Stimulated activated CD4-positive, alpha-beta T cell treated with anti-CD3 and anti-CD28 coated beads, Interleukin-4, amount 100 ng/mL, for 4 hours (primary cell): ENCODE results near the gene ZBTB17.
"Not testable (repeated sequence)": the region's sequence is repeated elsewhere in the genome, so short reads cannot be mapped to it uniquely, and the experiment has no call there.

Experiments used
- DNase-seq, 2 experiments: peaks; one replicate each; pipeline ENCODE4 v3.0.0-alpha.2; 2020

Gene ZBTB17

GRCh38 chr1:16010837-16011236, 34.9 kb upstream of the ZBTB17 start:
- DNase-seq = no peak

DNA sequence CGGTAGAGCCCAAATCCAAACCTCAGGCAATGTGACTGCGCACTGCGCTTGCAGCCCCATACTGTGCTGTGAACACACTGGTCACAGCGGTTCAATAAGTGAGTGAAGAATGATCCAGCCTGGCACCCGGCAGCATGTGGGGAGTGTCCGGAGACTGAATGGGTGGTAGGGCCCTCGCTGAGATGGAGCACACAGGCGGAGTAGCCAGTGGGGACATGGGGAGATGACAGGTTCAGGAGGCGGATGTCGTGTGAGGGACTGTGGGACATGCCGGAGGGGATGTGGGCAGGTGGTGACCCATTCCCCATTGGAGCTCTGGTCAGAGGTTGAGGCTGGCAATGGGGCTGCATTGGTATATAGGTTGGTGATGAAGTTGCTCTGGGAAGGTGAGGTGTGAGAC, 33.8 kb upstream of the ZBTB17 start:
- DNase-seq = no peak

DNA sequence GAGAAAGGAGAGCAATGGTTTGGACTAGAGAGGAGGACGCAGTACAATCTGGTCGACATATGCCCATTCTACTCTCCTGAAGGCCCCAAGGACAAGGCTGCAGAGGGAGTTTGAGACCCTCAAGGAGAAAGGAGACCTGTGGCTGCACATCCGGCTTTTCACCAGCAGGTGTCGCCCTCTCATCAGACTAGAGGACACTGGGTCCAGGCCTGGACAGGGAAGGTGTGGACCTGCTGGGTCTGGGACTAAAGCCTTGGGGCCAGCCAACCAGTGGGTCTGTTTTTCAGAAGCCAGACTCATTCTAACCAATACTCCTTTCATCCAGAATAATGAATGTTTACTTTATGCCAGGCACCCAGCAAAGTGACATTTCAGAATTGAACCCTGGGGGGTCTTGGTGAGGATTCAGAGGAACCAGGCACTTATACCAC, 33.1 kb upstream of the ZBTB17 start:
- DNase-seq = peak; percentile 60 to 69

GRCh38 chr1:16007671-16008341, 31.9 kb upstream of the ZBTB17 start:
- DNase-seq = no peak

DNA sequence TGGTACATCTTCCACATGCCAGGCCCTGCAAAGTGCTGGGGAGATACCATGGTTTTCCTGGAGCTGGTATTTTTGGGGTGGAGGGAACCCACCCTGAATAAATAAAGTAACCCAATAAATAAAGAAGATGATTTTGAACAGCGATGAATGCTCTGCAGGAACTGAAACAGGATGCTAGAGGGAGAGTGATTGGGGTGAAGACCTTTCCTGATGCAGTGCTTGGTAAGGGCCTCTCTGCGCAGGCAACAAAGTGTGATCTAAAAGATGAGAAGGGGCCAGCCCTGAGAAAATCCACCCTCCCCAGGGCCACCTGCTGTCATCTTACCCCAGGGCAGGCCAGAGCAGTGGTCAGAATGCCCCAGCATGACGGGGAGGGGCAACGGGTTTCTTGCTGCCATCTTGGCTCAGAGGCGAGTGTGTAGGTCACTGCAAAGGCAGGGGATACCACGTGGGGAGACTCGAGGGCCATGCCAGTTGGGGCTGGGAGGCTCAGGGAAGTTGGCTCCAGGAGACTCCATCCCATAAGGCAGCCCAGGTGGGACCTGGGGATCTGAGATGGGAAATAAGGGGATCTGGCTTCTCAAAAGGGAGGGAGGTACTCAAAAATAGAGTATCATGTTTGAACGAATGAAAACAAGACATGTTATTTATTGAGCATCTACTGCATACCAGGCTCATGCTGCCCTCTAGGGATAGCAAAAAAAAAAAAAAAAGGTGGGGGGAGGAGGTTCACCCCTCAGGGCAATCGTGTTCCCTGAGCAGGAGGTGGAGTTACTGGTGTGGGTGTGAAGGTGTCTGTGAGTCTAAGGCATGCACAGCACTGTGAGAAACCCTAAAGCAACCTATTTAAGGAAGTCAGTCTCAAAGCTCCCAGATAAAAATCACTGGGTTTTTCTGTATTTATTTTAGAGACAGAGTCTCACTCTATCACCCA, 30.9 kb upstream of the ZBTB17 start:
- peak in 1 of 2 experiments; percentile 38 for DNase-seq

GRCh38 chr1:16006010-16006409, 30.1 kb upstream of the ZBTB17 start:
- no peak for DNase-seq

DNA sequence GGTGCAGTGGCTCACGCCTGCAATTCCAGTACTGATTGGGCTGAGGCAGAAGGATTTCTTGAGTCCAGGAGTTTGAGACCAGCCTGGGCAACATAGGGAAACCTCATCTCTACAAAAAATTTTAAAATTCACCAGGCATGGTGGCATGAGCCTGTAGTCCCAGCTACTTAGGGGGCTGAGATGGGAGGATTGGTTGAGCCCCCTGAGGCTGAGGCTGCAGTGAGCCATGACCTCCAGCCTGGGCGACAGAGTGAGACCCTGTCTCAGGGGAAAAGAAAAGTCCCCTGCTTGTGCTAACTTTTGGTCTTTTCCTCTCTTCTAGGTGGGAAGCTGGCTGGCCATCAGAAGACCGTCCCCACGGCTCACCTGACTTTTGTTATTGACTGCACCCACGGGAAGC, 29.7 kb upstream of the ZBTB17 start:
- DNase-seq = no peak

GRCh38 chr1:16001274-16001673, 25.4 kb upstream of the ZBTB17 start:
- not testable (repeated sequence) for DNase-seq

DNA sequence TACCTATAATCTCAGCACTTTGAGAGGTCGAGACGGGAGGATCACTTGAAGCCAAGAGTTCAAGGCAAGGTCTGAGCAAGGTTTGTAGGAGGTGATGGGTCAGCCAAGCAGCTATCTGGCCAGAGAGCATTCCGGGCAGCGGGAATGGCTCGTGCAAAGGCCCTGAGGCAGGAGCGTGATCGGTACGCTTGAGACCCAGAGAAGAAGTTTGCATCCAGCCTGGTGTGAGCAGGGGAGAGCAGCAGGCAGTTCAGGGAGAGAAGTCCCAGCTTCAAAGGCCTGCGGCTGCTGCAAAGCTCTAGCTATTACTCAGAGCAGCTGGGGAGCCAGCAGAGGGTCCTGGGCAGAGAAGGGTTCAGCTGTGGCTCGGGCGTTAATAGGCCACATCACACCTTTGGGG, 23.0 kb upstream of the ZBTB17 start:
- no peak for DNase-seq

DNA sequence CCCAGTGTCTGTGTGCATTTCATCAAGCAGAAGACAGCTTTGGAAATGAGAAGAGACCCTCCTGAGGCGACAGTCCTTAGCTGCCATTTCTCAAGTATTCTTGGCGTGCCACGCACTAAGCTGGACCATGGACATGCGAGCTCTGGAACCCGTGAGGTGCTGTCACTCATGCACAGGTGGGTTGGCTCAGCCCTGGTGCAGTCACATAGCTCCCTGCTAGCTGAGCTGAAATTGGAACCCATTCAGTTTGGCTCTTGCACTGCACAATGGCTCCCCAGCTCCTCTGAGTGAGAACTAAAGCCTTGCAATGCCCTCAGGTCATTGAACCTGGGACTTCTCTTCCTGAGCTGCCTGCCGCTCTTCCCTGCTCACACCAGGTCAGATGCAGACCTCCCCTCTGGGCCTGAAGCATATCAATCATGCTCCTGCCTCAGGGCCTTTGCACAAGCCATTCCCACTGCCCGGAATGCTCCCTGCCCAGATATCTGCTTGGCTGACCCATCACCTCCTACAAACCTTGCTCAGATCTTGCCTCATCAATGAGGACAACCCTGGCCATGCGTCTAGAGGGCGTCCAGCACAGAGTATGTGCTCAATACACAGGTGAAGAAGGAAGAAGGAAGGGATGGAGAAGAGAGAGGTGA, 21.9 kb upstream of the ZBTB17 start:
- DNase-seq = no peak

DNA sequence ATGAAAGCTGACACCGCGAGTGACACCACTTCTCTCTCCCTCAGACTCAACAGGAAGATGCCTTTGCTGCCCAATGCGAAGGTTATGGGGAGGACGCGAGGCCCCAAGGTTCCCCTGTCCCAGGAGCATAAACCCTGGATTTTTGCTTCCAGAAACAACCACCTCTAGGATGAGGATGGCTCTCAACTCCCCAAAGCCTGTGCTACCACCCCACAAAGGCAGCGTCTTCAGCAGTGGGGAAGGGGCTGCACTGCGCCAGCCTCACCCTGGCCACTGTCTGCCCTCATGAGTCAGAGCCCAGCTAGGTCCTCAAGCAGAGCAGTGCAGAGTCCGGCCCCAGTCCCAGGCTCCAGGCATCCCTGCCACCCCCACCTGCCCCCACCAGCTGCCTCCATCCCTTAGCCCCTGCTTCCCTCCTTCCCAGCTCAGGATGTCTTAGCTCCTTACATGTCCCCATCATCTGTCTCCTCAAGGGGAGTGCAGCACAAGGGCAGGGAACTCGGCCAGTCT, 21.2 kb upstream of the ZBTB17 start:
- DNase-seq = no peak

GRCh38 chr1:15994590-15995351, 18.9 kb upstream of the ZBTB17 start:
- DNase-seq = peak; percentile 43 to 46

DNA sequence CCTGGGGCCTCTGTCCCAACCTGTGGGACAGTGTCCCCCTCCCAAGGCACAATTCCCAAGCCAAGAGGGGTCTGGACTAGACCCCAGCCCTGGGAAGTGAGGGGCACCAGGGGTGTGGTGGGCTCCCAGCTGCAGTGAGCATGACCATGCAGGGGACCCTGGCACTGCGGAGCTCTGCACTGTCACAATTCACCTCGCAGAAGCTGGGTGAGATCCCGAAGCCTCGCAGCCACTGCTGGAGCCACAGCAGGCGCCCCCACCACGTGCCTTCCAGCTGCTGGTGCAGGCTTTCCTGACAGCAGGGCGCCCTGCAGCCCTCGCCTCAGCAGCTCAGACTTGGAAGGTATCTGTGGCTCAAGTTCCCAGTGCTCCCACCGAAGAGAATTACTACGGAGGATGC, 18.2 kb upstream of the ZBTB17 start:
- DNase-seq = no peak

- DNase-seq = no peak
Measured at GRCh38 chr1:15993666-15994065, 17.8 kb upstream of the ZBTB17 start.

GRCh38 chr1:15992582-15993500, 16.9 kb upstream of the ZBTB17 start:
- no peak for DNase-seq

DNA sequence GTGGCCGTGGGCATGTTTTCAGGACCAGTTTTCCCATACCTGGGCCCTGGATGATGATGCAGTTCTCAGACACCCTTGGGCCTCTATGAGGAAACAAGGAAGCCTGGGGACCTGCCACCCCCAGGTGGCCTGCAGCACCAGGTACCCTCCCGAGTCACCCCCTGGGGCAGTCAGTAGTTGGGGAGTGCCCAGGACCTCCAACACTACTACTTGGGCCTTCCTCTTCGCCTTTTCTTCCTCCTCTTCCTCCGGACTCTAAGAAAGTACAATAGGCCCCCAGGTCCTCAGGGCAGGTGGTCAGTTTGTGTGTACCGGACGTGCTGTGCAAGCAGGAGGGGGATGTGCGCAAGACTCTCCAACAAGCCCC, 16.3 kb upstream of the ZBTB17 start:
- no peak for DNase-seq

- DNase-seq = no peak
Measured at GRCh38 chr1:15991427-15992186, 15.7 kb upstream of the ZBTB17 start.

- DNase-seq = no peak
Measured at GRCh38 chr1:15989776-15990175, 13.9 kb upstream of the ZBTB17 start.

- DNase-seq = no peak
Measured at GRCh38 chr1:15988856-15989736, 13.2 kb upstream of the ZBTB17 start.
